PC-3 (cell line): ENCODE results near the gene BCAS3. TPM values are rescaled to one million over a fixed set of nuclear protein-coding genes. Genes with fewer than 3 reads are reported as not detected.

ENCODE experiments used
- ATAC-seq: fragments of 200-7000 bp; cut with Tn5 transposase; 2 replicates; pipeline ENCODE4 v1.9.1; 2020; ENCODE audit warnings: mild to moderate bottlenecking, moderate library complexity
- BruUV-seq: library from RNA; stranded (reverse); fragments of 400-500 nt; replicated peaks from 2 replicates; lab custom pipeline; 2021; lab: Mats Ljungman, UMichigan
- CTCF ChIA-PET: fragments of 300-600 bp; sonication (Branson Sonifier 250); formaldehyde crosslinking; loops from one replicate; lab custom pipeline; 2022; ENCODE audit warnings: antibody characterized with exemption; lab: Charles Lee
- POLR2A ChIA-PET: fragments of 300-600 bp; sonication (Branson Sonifier 250); formaldehyde crosslinking; loops from one replicate; lab custom pipeline; 2022; ENCODE audit warnings: antibody characterized with exemption; ENCODE audit not compliant: unreplicated experiment; lab: Charles Lee
- DNase-seq: peaks from one replicate; pipeline ENCODE4 v3.0.0-alpha.2; 2015
- H2AFZ ChIP-seq: fragments of 300-600 bp; sonication (generic); 2 replicates; pipeline ENCODE4 v1.6.0; 2016; ENCODE audit warnings: antibody characterized with exemption, low read length
- H3F3A ChIP-seq: fragments of 300-600 bp; sonication (generic); one replicate; pipeline ENCODE4 v1.6.0; 2017; ENCODE audit warnings: antibody characterized with exemption, low read length, control low read depth, mild to moderate bottlenecking; ENCODE audit not compliant: unreplicated experiment
- H3K27ac ChIP-seq: fragments of 300-600 bp; sonication (generic); 2 replicates; pipeline ENCODE4 v1.5.1; 2016; ENCODE audit warnings: mild to moderate bottlenecking, low read length
- H3K27me3 ChIP-seq: fragments of 300-600 bp; sonication (generic); 2 replicates; pipeline ENCODE4 v1.6.1; 2016; ENCODE audit warnings: low read length, mixed read lengths
- H3K36me3 ChIP-seq: fragments of 300-600 bp; sonication (generic); 2 replicates; pipeline ENCODE4 v1.6.1; 2016; ENCODE audit warnings: low read depth, mixed run types, low read length, mixed read lengths
- H3K4me1 ChIP-seq: fragments of 300-600 bp; sonication (generic); 2 replicates; pipeline ENCODE4 v1.5.1; 2016; ENCODE audit warnings: low read length; ENCODE audit not compliant: insufficient read depth
- H3K4me2 ChIP-seq: fragments of 300-600 bp; sonication (generic); 2 replicates; pipeline ENCODE4 v1.6.0; 2016; ENCODE audit warnings: low read length
- H3K4me3 ChIP-seq: fragments of 300-600 bp; sonication (generic); 2 replicates; pipeline ENCODE4 v1.5.1; 2016; ENCODE audit warnings: mild to moderate bottlenecking, low read length, mixed read lengths
- H3K79me2 ChIP-seq: fragments of 300-600 bp; sonication (generic); 2 replicates; pipeline ENCODE4 v1.6.1; 2017; ENCODE audit warnings: low read length, mixed read lengths
- H3K9ac ChIP-seq: fragments of 300-600 bp; sonication (generic); 2 replicates; pipeline ENCODE4 v1.6.0; 2016; ENCODE audit warnings: mild to moderate bottlenecking, low read length
- H3K9me2 ChIP-seq: fragments of 300-600 bp; sonication (generic); replicated peaks from 2 replicates; pipeline ENCODE4 v1.6.1; 2016; ENCODE audit warnings: mixed run types, low read length, mixed read lengths
- H3K9me3 ChIP-seq: fragments of 300-600 bp; sonication (generic); 2 replicates; pipeline ENCODE4 v1.6.1; 2016; ENCODE audit warnings: low read length, mixed read lengths
- H4K20me1 ChIP-seq: fragments of 300-600 bp; sonication (generic); 2 replicates; pipeline ENCODE4 v1.6.1; 2016; ENCODE audit warnings: low read length, mixed read lengths
- CTCF ChIP-seq: fragments of 300-600 bp; sonication (generic); conservative IDR thresholded peaks from 2 replicates; pipeline ENCODE4 v1.5.1; 2017; ENCODE audit warnings: antibody characterized with exemption, low read depth, mild to moderate bottlenecking, low read length
- EZH2 ChIP-seq: fragments of 300-600 bp; sonication (generic); IDR thresholded peaks from one replicate; pipeline ENCODE4 v1.6.1; 2017; ENCODE audit warnings: antibody characterized with exemption, mild to moderate bottlenecking, low read length; ENCODE audit not compliant: unreplicated experiment
- EZH2phosphoT487 ChIP-seq: fragments of 300-600 bp; sonication (generic); IDR thresholded peaks from 2 replicates; pipeline ENCODE4 v1.6.1; 2018; ENCODE audit warnings: mild to moderate bottlenecking, antibody characterized with exemption, low read length, borderline replicate concordance
- intact Hi-C: fragments of 100-400 bp; cut with micrococcal nuclease; formaldehyde crosslinking; loops from 2 replicates; pipeline ENCODE4 v1.9.0; 2023
- total RNA-seq: library from RNA; depleted of rRNA; stranded (reverse); fragments of >200 nt; gene quantifications from 2 replicates; pipeline ENCODE4 v1.2.3, GENCODE V29; 2014

The BCAS3 gene
- total RNA-seq, 1 experiment from 2014 or later: 25.9 TPM

DNA sequence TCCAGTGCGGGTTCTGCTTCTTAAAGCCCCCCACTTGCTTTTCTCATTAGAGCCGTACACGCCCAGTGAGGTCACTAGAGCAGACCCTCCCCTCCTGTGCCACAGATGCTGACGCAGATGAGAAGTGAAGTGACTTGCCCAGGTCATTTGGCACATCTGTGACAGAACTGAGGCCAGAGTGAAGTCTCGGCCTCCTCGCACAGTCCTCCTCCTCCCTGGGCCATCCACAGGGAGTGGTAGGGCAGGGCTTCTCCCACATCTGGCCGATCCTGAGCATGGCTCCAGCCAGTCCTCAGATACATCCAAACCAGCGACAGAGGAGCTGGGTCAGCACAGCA lies 706.7 kb downstream of the BCAS3 start:
- ChIA-PET CTCF (no interaction called here), POLR2A (no interaction called here)
- no TSS peak for BruUV-seq
- Histone ChIP-seq H3K9me3 (no peaks in the 10 kb centered on the region), H3K79me2 (no peaks in the 10 kb centered on the region), H3K9me2 (no peaks in the 10 kb centered on the region), H3K9ac (no peak overlapping the region), H3K27me3 (no peaks in the 10 kb centered on the region), H3K4me2 (no peak overlapping the region), H3K27ac (no peak overlapping the region), H4K20me1 (no peaks in the 10 kb centered on the region), H3K36me3 (no peaks in the 10 kb centered on the region), H3F3A (no peaks in the 10 kb centered on the region), H3K4me3 (no peak overlapping the region), H2AFZ (no peak overlapping the region), H3K4me1 (no peaks in the 10 kb centered on the region)
- TF ChIP-seq EZH2phosphoT487 (no peak), EZH2 (no peak), CTCF (no peak)
- ATAC-seq (no peak), DNase-seq (no peak)
- intact Hi-C loops: no loop called here

- H2AFZ ChIP-seq: no peak overlapping the region
- no peaks in the 10 kb centered on the region for H3K9me2 ChIP-seq
- H3K27ac ChIP-seq: no peak overlapping the region
- no TSS peak for BruUV-seq
- H3K36me3 ChIP-seq: no peaks in the 10 kb centered on the region
- H3F3A ChIP-seq: no peaks in the 10 kb centered on the region
- no peaks in the 10 kb centered on the region for H3K27me3 ChIP-seq
- no peaks in the 10 kb centered on the region for H4K20me1 ChIP-seq
- intact Hi-C loops: no loop called here
- H3K4me3 ChIP-seq: no peak overlapping the region
- DNase-seq (no peak), ATAC-seq (no peak)
- no peaks in the 10 kb centered on the region for H3K79me2 ChIP-seq
- TF ChIP-seq CTCF: no peak
- no peak for TF ChIP-seq EZH2
- no peak for TF ChIP-seq EZH2phosphoT487
- no peak overlapping the region for H3K4me2 ChIP-seq
- POLR2A ChIA-PET: no interaction called here
- H3K4me1 ChIP-seq: no peaks in the 10 kb centered on the region
- no peaks in the 10 kb centered on the region for H3K9me3 ChIP-seq
- CTCF ChIA-PET: no interaction called here
- H3K9ac ChIP-seq: no peak overlapping the region
These were observed 707.3 kb downstream of the BCAS3 start for GRCh38 chr17:61384692-61385576.

DNA sequence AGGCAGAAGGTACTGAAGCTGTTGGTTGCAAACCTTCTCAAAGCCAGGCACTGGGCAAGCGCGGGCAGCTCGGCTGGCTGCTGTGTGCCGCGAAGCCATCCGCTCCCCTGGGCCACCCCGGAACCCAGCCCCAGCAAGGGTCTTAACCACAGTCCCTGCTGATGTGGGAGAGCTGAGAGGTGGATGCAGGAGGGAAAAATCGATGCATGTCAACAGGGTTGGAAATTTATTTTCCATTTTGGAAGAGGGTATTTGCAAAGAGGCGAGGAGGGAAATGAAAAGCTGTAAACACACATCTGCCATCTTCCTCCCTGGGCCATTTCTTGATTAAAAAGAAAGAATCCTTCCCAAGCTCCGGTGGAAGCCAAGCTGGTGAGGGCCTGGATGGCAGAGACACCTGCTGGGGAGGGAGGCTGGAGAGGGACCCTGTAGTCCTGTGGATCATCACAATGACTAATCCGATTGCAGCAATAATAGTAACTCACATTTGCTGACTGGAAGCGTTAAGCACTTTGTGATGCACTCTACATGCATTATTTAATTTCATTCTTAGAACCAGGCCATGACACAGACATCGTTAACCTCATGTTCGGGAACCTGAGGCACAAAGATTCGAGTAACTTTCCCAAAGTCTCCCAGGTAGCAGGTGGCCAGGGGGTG lies 708.1 kb downstream of the BCAS3 start:
- H3K4me2 ChIP-seq: no peak overlapping the region
- H3K4me3 ChIP-seq: no peak overlapping the region
- H3K9me2 ChIP-seq: no peaks in the 10 kb centered on the region
- no TSS peak for BruUV-seq
- CTCF ChIA-PET: no interaction called here
- H4K20me1 ChIP-seq: no peaks in the 10 kb centered on the region
- ATAC-seq: 0 out of 2 replicates have a peak, but pooled peaks have one; percentile 14
- H2AFZ ChIP-seq: no peak overlapping the region
- no peak overlapping the region for H3K27ac ChIP-seq
- no peaks in the 10 kb centered on the region for H3K27me3 ChIP-seq
- no peaks in the 10 kb centered on the region for H3K9me3 ChIP-seq
- no peaks in the 10 kb centered on the region for H3K4me1 ChIP-seq
- DNase-seq: peak; percentile 28
- H3K9ac ChIP-seq: no peak overlapping the region
- TF ChIP-seq CTCF: 0 out of 2 replicates have a peak, but pooled peaks have one; percentile 12
- TF ChIP-seq EZH2: no peak
- TF ChIP-seq EZH2phosphoT487: no peak
- H3K36me3 ChIP-seq: no peaks in the 10 kb centered on the region
- H3K79me2 ChIP-seq: no peaks in the 10 kb centered on the region
- H3F3A ChIP-seq: no peaks in the 10 kb centered on the region
- intact Hi-C loops: no loop called here
- POLR2A ChIA-PET: no interaction called here
